PC-3 (cell line): ENCODE data around the gene NEGR1.

Source experiments
- EZH2 ChIP-seq: fragments of 300-600 bp; sonication (generic); IDR thresholded peaks from one replicate; pipeline ENCODE4 v1.6.1; 2017; ENCODE audit warnings: antibody characterized with exemption, mild to moderate bottlenecking, low read length; ENCODE audit not compliant: unreplicated experiment
- TF ChIP-seq, protein P1 (sequence below): fragments of 300-600 bp; sonication (generic); conservative IDR thresholded peaks from 2 replicates; pipeline ENCODE4 v1.5.1; 2017; ENCODE audit warnings: antibody characterized with exemption, low read depth, mild to moderate bottlenecking, low read length

DNA sequence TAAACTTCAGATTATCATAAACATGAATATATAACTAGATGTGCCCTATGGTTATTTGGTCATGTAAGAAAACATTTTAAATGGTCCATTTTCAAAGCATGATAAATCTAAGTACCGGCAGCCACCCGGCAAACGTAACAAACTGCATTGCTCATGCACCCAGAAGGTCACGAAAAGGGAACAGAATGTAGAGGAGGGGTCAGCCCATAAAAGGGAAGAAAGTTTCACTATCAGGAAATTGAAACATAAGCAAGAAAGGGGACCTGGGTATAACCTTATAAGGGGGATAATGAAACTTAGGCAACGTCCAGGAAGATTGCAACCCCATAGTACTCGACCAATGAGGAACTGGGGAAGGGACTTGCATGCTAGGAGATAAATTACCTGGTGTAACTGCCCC lies 780.3 kb downstream of the NEGR1 start:
- no peak for TF ChIP-seq EZH2
- TF ChIP-seq, protein P1, sequence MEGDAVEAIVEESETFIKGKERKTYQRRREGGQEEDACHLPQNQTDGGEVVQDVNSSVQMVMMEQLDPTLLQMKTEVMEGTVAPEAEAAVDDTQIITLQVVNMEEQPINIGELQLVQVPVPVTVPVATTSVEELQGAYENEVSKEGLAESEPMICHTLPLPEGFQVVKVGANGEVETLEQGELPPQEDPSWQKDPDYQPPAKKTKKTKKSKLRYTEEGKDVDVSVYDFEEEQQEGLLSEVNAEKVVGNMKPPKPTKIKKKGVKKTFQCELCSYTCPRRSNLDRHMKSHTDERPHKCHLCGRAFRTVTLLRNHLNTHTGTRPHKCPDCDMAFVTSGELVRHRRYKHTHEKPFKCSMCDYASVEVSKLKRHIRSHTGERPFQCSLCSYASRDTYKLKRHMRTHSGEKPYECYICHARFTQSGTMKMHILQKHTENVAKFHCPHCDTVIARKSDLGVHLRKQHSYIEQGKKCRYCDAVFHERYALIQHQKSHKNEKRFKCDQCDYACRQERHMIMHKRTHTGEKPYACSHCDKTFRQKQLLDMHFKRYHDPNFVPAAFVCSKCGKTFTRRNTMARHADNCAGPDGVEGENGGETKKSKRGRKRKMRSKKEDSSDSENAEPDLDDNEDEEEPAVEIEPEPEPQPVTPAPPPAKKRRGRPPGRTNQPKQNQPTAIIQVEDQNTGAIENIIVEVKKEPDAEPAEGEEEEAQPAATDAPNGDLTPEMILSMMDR: no peak
